GM21515 (cell line): ENCODE measurements around the gene HSFX1.

Source experiments
- ATAC-seq: cut with Tn5 transposase; IDR thresholded peaks from one replicate; pipeline ENCODE4 v1.9.1; 2021; ENCODE audit not compliant: unreplicated experiment

HSFX1 gene

DNA sequence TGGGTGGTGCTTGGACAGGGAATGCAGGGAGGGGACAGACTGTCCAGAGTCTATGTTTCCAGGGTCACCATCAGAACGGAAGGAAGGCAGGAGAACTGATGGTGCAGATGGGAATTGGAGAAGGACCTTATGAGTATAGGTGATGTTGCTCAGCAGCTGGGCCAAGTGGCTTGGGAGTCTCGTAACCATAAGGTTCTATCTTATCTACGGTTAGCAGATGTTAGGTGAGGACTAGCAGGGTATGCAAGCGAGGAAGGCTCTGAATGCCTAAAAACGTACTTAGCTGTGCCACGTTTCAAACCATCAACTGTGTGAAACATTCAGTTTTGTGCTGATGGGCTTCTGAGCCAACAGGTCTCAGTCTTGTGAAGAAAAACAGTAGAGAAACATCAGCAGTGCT, 30.2 kb downstream of the HSFX1 start:
- no peak for ATAC-seq

- ATAC-seq, result no peak
Measured at GRCh38 chrX:149807747-149808458, 34.0 kb downstream of the HSFX1 start.

- ATAC-seq, result no peak
Measured at GRCh38 chrX:149818652-149819051, 44.8 kb downstream of the HSFX1 start.

- no peak for ATAC-seq
Measured at GRCh38 chrX:149819371-149819770, 45.5 kb downstream of the HSFX1 start.

GRCh38 chrX:149825424-149825823, 51.6 kb downstream of the HSFX1 start:
- no peak for ATAC-seq
